ENCODE data around the gene EXOC2. TPM values are rescaled to one million over a fixed set of nuclear protein-coding genes. Genes with fewer than 3 reads are reported as not detected.
"Not testable (repeated sequence)": the region's sequence is repeated elsewhere in the genome, so short reads cannot be mapped to it uniquely, and the experiment has no call there.

Gene EXOC2
- total RNA-seq, 2 donors from 2014 or later: 17.2 to 24.1 TPM

DNA sequence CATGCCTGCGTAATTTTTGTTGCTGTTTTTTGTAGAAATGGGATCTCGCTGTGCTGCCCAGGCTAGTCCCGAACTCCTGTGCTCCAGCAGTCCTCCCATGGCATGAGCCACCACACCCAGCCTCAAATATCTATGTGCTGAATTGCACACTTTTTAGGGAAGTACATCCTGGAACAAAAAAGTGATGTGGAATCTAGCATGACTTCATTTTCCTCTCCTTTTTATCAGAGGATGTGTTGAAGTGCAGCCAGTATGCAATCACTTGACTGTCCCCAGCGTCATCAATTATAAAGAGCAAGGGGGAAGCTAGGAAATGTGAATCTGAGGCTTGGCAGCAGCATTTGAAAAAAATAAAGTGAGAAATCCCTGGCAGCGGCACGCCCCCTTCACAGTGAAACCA is 6.4 kb upstream of the EXOC2 start:
- H3K4me3 ChIP-seq: no peak overlapping the region
- no peaks in the 10 kb centered on the region for H3K9me3 ChIP-seq
- H3K36me3 ChIP-seq: no peaks in the 10 kb centered on the region
- no peak for ATAC-seq (ENCODE audit: insufficient number of reproducible peaks, low FRiP score, low read depth)
- H3K4me1 ChIP-seq (ENCODE audit: control insufficient read depth in 1 of 2, low read depth in 2 of 2): no peaks in the 10 kb centered on the region
- no peak for DNase-seq (ENCODE audit: low spot score)
- H3K27ac ChIP-seq: no peak overlapping the region
- H3K27me3 ChIP-seq (replicated peaks; ENCODE audit: insufficient read depth): no peaks in the 10 kb centered on the region
- TF ChIP-seq CTCF (IDR thresholded peaks at IDR 0.05): no peak

GRCh38 chr6:694431-695126 is 1.6 kb upstream of the EXOC2 start:
- DNase-seq (ENCODE audit: low spot score); ATAC-seq (ENCODE audit: insufficient number of reproducible peaks, low FRiP score, low read depth); H3K27ac ChIP-seq; H3K9me3 ChIP-seq; H3K27me3 ChIP-seq (replicated peaks; ENCODE audit: insufficient read depth); H3K36me3 ChIP-seq; H3K4me3 ChIP-seq: not testable (repeated sequence)
- H3K4me1 ChIP-seq (ENCODE audit: control insufficient read depth in 1 of 2, low read depth in 2 of 2): peaks cover 11 to 18% of the 10 kb centered on the region in 2 donors

DNA sequence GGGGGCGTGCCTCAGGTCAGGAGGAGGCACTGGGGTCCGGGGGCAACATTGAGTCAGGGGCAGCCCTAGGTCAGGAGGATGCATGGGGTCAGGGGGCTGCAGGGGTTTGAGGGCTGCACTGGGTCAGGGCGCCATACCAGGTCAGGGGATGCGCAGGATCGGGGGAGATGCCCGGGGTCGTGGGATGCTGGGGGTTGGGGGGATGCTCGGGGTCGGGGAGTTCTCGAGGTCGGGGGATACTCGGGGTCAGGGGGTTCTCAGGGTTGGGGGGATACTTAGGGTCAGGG is 727 bp upstream of the EXOC2 start:
- Histone ChIP-seq H3K4me1 (ENCODE audit: control insufficient read depth in 1 of 2, low read depth in 2 of 2) (peaks cover 11 to 18% of the 10 kb centered on the region in 2 donors), H3K9me3 (no peaks in the 10 kb centered on the region), H3K4me3 (peak overlapping the region; percentile 78), H3K27me3 (replicated peaks; ENCODE audit: insufficient read depth) (no peaks in the 10 kb centered on the region), H3K27ac (no peak overlapping the region), H3K36me3 (no peaks in the 10 kb centered on the region)
- no peak for DNase-seq (ENCODE audit: low spot score)
- no peak for ATAC-seq (ENCODE audit: insufficient number of reproducible peaks, low FRiP score, low read depth)
- no peak for TF ChIP-seq CTCF (IDR thresholded peaks at IDR 0.05)

DNA sequence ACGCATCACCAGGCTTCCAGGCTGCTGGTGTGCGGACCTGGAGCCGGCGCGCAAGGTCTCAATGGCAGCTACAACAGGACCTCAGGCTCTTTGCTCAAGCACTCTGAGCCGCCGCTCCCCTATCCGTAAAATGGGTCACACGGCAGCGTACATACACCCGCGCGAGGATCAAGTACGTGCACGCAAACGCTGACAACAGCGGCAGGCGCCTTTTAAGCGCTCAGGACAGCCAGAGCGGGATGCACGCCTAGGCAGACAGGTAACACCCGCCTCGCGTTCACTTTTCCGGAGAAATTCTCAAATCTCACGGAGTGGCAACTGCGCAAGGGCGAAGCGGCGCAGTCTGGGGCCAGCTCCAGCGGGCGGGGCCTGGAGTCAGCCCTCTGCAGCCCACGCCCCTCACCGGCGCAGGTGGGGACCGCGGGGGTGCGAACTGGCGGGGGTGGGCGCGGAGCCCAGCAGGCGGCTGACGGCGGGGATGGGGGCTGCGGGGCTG is 535 bp downstream of the EXOC2 start:
- Histone ChIP-seq H3K4me3 (peak overlapping the region; percentile 78), H3K4me1 (ENCODE audit: control insufficient read depth in 1 of 2, low read depth in 2 of 2) (peaks cover 11 to 18% of the 10 kb centered on the region in 2 donors), H3K27me3 (replicated peaks; ENCODE audit: insufficient read depth) (no peaks in the 10 kb centered on the region), H3K27ac (peak overlapping the region in 1 of 2 donors; percentile 22), H3K36me3 (no peaks in the 10 kb centered on the region), H3K9me3 (no peaks in the 10 kb centered on the region)
- DNase-seq (ENCODE audit: low spot score): no peak
- no peak for ATAC-seq (ENCODE audit: insufficient number of reproducible peaks, low FRiP score, low read depth)
- TF ChIP-seq CTCF (IDR thresholded peaks at IDR 0.05): no peak

- TF ChIP-seq CTCF (IDR thresholded peaks at IDR 0.05): no peak
- Histone ChIP-seq H3K4me3 (no peak overlapping the region), H3K4me1 (ENCODE audit: control insufficient read depth in 1 of 2, low read depth in 2 of 2) (peaks cover 16 to 22% of the 10 kb centered on the region in 2 donors), H3K36me3 (no peaks in the 10 kb centered on the region), H3K27me3 (replicated peaks; ENCODE audit: insufficient read depth) (no peaks in the 10 kb centered on the region), H3K9me3 (no peaks in the 10 kb centered on the region), H3K27ac (no peak overlapping the region)
- ATAC-seq (ENCODE audit: insufficient number of reproducible peaks, low FRiP score, low read depth) (no peak), DNase-seq (ENCODE audit: low spot score) (no peak)
Observed at GRCh38 chr6:689223-689622, 3.7 kb downstream of the EXOC2 start.

- no peak for TF ChIP-seq CTCF (IDR thresholded peaks at IDR 0.05)
- Histone ChIP-seq H3K4me1 (ENCODE audit: control insufficient read depth in 1 of 2, low read depth in 2 of 2) (peaks cover 10 to 15% of the 10 kb centered on the region in 2 donors), H3K36me3 (no peaks in the 10 kb centered on the region), H3K4me3 (no peak overlapping the region), H3K9me3 (no peaks in the 10 kb centered on the region), H3K27me3 (replicated peaks; ENCODE audit: insufficient read depth) (no peaks in the 10 kb centered on the region), H3K27ac (no peak overlapping the region)
- DNase-seq (ENCODE audit: low spot score) (no peak), ATAC-seq (ENCODE audit: insufficient number of reproducible peaks, low FRiP score, low read depth) (no peak)
Observed at GRCh38 chr6:686497-686896, 6.4 kb downstream of the EXOC2 start.
